ENCODE data around the gene SPA17.

GRCh38 chr11:124629961-124630360, 43.7 kb upstream of the SPA17 start:
- TF ChIP-seq BHLHE40 (IDR thresholded peaks at IDR 0.05; ENCODE audit: low read depth, low read length) (no peak), MAZ (IDR thresholded peaks at IDR 0.05; ENCODE audit: borderline replicate concordance, low read depth, low read length) (no peak), CTCF (conservative IDR thresholded peaks at IDR 0.05; ENCODE audit: low read depth, low read length) (no peak), CEBPB (IDR thresholded peaks at IDR 0.05; ENCODE audit: low read depth, low read length) (no peak), MAFK (IDR thresholded peaks at IDR 0.05; ENCODE audit: low read depth, low read length) (no peak), CHD1 (IDR thresholded peaks at IDR 0.05; ENCODE audit: low read depth, low read length) (no peak), POLR2A (IDR thresholded peaks at IDR 0.05; ENCODE audit: low read depth, low read length) (no peak), RFX5 (IDR thresholded peaks at IDR 0.05; ENCODE audit: low read depth, low read length) (no peak), RCOR1 (IDR thresholded peaks at IDR 0.05; ENCODE audit: insufficient replicate concordance, low read length) (no peak), SMC3 (IDR thresholded peaks at IDR 0.05; ENCODE audit: low read depth, low read length) (no peak), FOS (IDR thresholded peaks at IDR 0.05; ENCODE audit: low read depth, low read length) (no peak), MXI1 (IDR thresholded peaks at IDR 0.05; ENCODE audit: borderline replicate concordance, low read depth, low read length) (no peak), RAD21 (IDR thresholded peaks at IDR 0.05; ENCODE audit: low read length) (no peak), USF2 (IDR thresholded peaks at IDR 0.05; ENCODE audit: low read depth, low read length) (no peak)
